Body of pancreas (tissue), 4 donors: ENCODE results near the gene IGFBP3. TPM values are rescaled to one million over a fixed set of nuclear protein-coding genes. Genes with fewer than 3 reads are reported as not detected.
"Not testable (repeated sequence)": the region's sequence is repeated elsewhere in the genome, so short reads cannot be mapped to it uniquely, and the experiment has no call there.

ENCODE experiments used
- ATAC-seq: fragments of 150-250 bp; one replicate; pipeline ENCODE4 v1.9.1; 2016
- DNase-seq, 4 donors: peaks; one replicate each; pipeline ENCODE4 v3.0.0-alpha.2; 2019
- H3K27ac ChIP-seq, 4 donors: fragments of 200-600 bp; sonication (generic); 1 replicate in 3 of 4; 2 replicates in 1 of 4; pipeline versions ENCODE4 v1.5.1 to v1.6.1; 2016 to 2019; ENCODE audit warnings: mild to moderate bottlenecking in 1 of 4, mixed read lengths in 1 of 4, moderate library complexity in 1 of 4
- H3K27me3 ChIP-seq, 2 donors: fragments of 200-600 bp; sonication (generic); one replicate each; pipeline ENCODE4 v1.6.0; 2016; ENCODE audit warnings: mild to moderate bottlenecking in 1 of 2
- H3K36me3 ChIP-seq, 2 donors: fragments of 200-600 bp; sonication (generic); replicated peaks in 1 of 2; 2 replicates each; pipeline ENCODE4 v1.5.1; 2016; ENCODE audit warnings: low read depth in 2 of 2; ENCODE audit not compliant: insufficient read depth in 1 of 2
- H3K4me1 ChIP-seq: fragments of 200-600 bp; sonication (generic); one replicate; pipeline ENCODE4 v1.6.0; 2016
- H3K4me3 ChIP-seq, 2 donors: fragments of 200-600 bp; sonication (generic); 1 replicate in 1 of 2; 2 replicates in 1 of 2; pipeline ENCODE4 v1.5.1; 2016 to 2019
- H3K9me3 ChIP-seq, 3 donors: fragments of 200-600 bp; sonication (generic); 1 replicate in 2 of 3; 2 replicates in 1 of 3; pipeline ENCODE4 v1.5.1; 2016
- POLR2A ChIP-seq, 3 donors: fragments of 450-650 bp; IDR thresholded peaks; one replicate each; pipeline ENCODE4 v1.6.1; 2016; ENCODE audit warnings: antibody characterized with exemption in 3 of 3, mild to moderate bottlenecking in 2 of 3
- WGBS, 2 donors: methylation state at CpG; one replicate each; pipeline ENCODE4 v1.1.5; 2017; 5-methylcytosine and 5-hydroxymethylcytosine counted together
- intact Hi-C: fragments of 100-400 bp; cut with DNase I; formaldehyde crosslinking; loops from one replicate; pipeline ENCODE4 v1.15.1; 2023
- total RNA-seq, 2 donors: library from RNA; depleted of rRNA; stranded (reverse); fragments of >200 nt; gene quantifications; one replicate each; pipeline ENCODE4 v1.1.0, GENCODE V29; 2016
- TF ChIP-seq, protein P1 (sequence below), 7 experiments: fragments of 450-650 bp in 4 of 7; fragments of 200-600 bp in 3 of 7; sonication (generic) in 3 of 7; IDR thresholded peaks; one replicate each; pipeline ENCODE4 v1.5.1; 2016 to 2019; ENCODE audit warnings: antibody characterized with exemption in 7 of 7

The IGFBP3 gene
- total RNA-seq, 2 donors from 2014 or later, result 100 to 405 TPM

DNA sequence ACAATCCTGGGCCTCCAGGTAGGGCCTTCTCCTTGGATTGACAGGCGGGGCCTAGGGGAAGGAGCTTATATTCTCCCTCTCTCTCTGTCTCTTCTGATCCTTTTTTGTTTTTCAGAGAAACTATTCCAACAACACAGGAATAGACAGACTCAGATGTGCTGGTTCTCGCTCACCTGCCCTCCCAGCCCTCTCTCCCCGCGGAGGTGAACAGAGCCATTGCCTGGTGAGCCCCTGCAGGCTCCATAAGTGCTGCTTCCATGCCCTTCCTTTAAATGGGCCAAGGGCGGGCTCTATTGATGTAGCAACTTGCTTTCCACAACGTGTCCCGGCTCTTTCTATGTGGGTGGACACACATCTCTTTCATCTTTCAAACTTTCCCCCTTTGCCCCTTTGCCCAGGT lies 47.2 kb upstream of the IGFBP3 start:
- DNase-seq (no peak), ATAC-seq (no peak)
- Histone ChIP-seq H3K27ac (no peak overlapping the region), H3K9me3 (no peaks in the 10 kb centered on the region), H3K36me3 (no peaks in the 10 kb centered on the region), H3K27me3 (no peaks in the 10 kb centered on the region), H3K4me3 (no peak overlapping the region), H3K4me1 (no peaks in the 10 kb centered on the region)
- intact Hi-C loops, result no loop called here
- 72 to 79% methylated on average over 7 of the region's 7 CpGs for WGBS, 2 donors
- no peak for TF ChIP-seq POLR2A (IDR thresholded peaks at IDR 0.05)
- TF ChIP-seq, protein P1, sequence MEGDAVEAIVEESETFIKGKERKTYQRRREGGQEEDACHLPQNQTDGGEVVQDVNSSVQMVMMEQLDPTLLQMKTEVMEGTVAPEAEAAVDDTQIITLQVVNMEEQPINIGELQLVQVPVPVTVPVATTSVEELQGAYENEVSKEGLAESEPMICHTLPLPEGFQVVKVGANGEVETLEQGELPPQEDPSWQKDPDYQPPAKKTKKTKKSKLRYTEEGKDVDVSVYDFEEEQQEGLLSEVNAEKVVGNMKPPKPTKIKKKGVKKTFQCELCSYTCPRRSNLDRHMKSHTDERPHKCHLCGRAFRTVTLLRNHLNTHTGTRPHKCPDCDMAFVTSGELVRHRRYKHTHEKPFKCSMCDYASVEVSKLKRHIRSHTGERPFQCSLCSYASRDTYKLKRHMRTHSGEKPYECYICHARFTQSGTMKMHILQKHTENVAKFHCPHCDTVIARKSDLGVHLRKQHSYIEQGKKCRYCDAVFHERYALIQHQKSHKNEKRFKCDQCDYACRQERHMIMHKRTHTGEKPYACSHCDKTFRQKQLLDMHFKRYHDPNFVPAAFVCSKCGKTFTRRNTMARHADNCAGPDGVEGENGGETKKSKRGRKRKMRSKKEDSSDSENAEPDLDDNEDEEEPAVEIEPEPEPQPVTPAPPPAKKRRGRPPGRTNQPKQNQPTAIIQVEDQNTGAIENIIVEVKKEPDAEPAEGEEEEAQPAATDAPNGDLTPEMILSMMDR (IDR thresholded peaks at IDR 0.05), result no peak

DNA sequence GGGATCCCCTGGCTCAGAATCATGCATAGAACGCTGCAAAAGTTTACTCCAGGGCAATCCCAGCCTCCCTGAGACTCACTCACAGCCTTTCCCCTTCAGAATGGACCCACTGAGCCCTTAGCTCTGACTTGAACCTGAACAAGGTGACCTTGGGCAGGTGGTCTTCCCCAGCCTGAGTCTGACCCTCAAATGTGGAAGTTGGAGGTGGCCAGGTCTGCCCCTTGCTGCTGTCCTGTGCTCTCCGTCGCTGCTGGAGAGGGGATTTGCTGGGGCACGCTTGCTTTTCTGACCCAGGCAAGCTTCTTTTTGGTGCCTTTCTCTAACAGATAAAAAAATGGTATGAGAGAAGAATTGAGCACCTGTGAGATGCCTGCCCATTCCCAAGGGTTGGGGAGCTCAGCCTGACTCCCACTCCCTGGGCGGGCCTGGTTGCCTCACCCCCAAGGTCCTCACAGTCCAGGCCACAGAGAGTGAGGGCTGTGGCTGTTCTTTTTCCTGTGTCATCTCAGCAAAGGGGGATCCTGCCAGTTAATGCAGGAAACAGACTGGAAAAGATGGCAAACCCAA lies 46.6 kb upstream of the IGFBP3 start:
- H3K4me1 ChIP-seq, result no peaks in the 10 kb centered on the region
- no peak overlapping the region for H3K4me3 ChIP-seq
- no peak for TF ChIP-seq POLR2A (IDR thresholded peaks at IDR 0.05)
- TF ChIP-seq, protein P1 (IDR thresholded peaks at IDR 0.05), result no peak
- 81 to 90% methylated on average over 4 to 5 of the region's 5 CpGs for WGBS, 2 donors
- no peak for DNase-seq
- intact Hi-C loops, result no loop called here
- ATAC-seq, result no peak
- no peaks in the 10 kb centered on the region for H3K36me3 ChIP-seq
- H3K27ac ChIP-seq, result no peak overlapping the region
- no peaks in the 10 kb centered on the region for H3K9me3 ChIP-seq
- H3K27me3 ChIP-seq, result no peaks in the 10 kb centered on the region

DNA sequence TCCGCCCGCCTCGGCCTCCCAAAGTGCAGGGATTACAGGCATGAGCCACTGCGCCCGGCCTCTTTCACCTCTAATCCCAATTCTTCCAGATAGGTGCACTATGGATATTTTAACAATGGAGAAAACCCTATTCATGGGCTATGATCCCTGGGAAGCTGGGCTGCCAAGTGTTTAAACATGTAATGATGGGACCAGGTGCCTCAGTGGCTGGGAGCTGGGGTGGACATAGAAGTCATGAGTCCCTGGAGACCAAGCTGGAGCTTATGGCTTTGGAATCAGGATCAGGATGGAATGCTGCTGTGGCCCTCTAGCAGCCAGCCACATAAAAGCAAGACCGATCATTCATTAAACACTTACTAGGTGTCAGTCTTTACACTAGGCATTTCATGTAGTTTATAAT lies 41.8 kb upstream of the IGFBP3 start:
- ATAC-seq, result no peak
- no peaks in the 10 kb centered on the region for H3K9me3 ChIP-seq
- no peaks in the 10 kb centered on the region for H3K27me3 ChIP-seq
- no peak overlapping the region for H3K4me3 ChIP-seq
- intact Hi-C loops, result no loop called here
- no peak overlapping the region for H3K27ac ChIP-seq
- no peaks in the 10 kb centered on the region for H3K36me3 ChIP-seq
- 85 to 90% methylated on average over 6 of the region's 6 CpGs for WGBS, 2 donors
- DNase-seq, result no peak
- no peaks in the 10 kb centered on the region for H3K4me1 ChIP-seq
- TF ChIP-seq POLR2A (IDR thresholded peaks at IDR 0.05), result no peak
- TF ChIP-seq, protein P1 (IDR thresholded peaks at IDR 0.05), result no peak

DNA sequence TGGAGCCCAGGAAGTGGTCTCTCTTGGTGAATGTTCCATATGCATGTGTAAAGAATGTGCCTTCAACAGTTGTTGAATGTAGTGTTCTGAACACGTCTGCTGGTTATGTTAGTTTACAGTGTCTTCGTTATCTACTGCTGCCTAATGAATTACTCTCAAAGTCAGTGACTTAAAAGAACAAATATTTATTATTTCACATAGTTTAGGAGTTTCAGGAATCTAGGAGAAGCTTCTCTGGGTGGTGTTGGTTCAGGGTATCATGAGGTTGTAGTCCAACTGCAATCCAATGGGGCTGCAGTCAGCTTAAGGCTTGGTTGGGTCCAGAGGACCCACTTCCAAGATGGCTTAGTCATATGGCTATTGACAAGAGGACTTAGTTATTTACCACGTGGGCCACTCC lies 36.6 kb upstream of the IGFBP3 start:
- Histone ChIP-seq H3K4me3 (no peak overlapping the region), H3K27me3 (no peaks in the 10 kb centered on the region), H3K9me3 (no peaks in the 10 kb centered on the region), H3K36me3 (no peaks in the 10 kb centered on the region), H3K27ac (no peak overlapping the region), H3K4me1 (no peaks in the 10 kb centered on the region)
- no peak for ATAC-seq
- WGBS, 2 donors, result 47 to 73% methylated on average over 3 of the region's 3 CpGs
- intact Hi-C loops, result no loop called here
- no peak for DNase-seq
- no peak for TF ChIP-seq POLR2A (IDR thresholded peaks at IDR 0.05)
- TF ChIP-seq, protein P1 (IDR thresholded peaks at IDR 0.05), result no peak

DNA sequence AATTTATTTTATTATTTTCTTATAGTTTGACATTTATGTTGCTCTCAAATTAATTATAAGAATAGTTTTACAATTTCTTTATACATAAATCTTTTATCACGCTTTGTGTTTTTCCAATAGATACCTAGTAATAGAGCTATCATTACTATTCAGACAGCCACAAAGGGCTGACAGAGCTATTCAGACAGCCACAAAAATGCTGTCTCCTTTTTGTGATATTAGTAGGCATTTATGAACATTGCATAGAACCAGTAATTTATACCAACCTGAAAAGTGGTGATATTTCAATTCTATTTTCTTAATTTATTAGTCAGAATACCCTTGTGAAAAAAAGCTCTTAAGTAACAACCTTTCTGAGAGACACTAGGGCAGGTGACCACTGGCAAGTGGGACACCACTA lies 34.2 kb upstream of the IGFBP3 start:
- H3K4me1 ChIP-seq, result no peaks in the 10 kb centered on the region
- H3K36me3 ChIP-seq, result no peaks in the 10 kb centered on the region
- H3K4me3 ChIP-seq, result no peak overlapping the region
- DNase-seq (no peak), ATAC-seq (no peak)
- TF ChIP-seq, protein P1 (IDR thresholded peaks at IDR 0.05), result no peak
- no peaks in the 10 kb centered on the region for H3K9me3 ChIP-seq
- WGBS, 2 donors, result 55 to 70% methylated on average over 1 of the region's 1 CpG
- H3K27ac ChIP-seq, result no peak overlapping the region
- intact Hi-C loops, result no loop called here
- H3K27me3 ChIP-seq, result no peaks in the 10 kb centered on the region

DNA sequence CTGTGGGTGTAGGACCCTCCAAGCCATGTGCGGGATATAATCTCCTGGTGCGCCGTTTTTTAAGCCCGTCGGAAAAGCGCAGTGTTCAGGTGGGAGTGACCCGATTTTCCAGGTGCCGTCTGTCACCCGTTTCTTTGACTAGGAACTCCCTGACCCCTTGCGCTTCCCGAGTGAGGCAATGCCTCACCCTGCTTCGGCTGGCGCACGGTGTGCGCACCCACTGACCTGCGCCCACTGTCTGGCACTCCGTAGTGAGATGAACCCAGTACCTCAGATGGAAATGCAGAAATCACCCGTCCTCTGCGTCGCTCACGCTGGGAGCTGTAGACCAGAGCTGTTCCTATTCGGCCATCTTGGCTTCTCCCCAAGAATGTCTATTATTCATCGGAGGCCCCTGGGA lies 32.0 kb upstream of the IGFBP3 start:
- H3K27me3 ChIP-seq, H3K4me1 ChIP-seq, ATAC-seq, DNase-seq, H3K36me3 ChIP-seq, H3K27ac ChIP-seq, H3K4me3 ChIP-seq, H3K9me3 ChIP-seq, intact Hi-C loops: not testable (repeated sequence)
- 89 to 92% methylated on average over 19 to 20 of the region's 23 CpGs for WGBS, 2 donors
